ENCODE results near the gene SMG7.

The SMG7 gene

DNA sequence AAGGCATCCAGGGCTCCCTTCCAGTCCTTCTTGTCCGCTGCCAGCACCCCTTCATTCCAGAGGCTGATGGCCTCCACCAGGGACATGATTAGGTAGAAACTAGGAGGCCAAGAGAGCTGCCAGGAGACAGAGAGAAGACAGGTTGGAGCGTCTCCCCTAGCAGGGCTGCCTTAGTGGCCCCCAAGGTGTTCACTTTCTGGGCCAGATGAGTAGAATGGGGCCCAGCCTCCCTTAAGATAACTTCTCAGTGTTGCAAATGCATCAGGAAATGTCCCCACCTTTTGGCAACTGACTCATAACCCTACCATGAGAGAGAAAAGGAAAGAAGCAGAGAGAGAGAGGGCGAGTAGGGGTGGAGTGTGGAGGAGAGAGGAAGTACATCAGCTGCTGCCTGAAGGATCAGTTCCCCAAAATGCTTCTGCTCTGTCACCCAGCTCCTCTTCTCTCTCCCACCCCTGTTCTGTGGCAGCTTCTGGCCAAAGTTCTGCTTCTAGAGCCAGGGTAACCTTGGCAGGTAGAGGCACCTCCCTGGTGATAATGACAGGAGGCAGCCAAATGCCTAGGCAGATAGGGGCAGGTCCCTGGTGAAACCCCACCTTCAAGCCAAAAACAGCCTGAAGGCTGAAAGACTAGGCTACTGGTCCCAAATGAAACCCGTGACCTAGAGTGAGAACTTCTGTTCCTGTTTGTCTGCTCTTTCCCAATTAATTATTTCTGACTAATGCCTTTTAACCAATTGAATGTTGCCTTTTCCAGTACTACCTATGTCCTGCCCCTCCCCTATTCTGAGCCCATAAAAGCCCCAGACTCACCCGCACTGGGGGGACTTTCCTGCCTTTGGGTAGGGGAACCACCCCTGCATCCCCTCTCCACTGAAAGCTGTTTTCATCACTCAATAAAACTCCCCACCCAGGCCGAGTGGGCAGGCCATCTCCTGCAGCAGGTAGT is 118.2 kb downstream of the SMG7 start, which contains the start of gene NCF2:
Gene NCF2, minus strand, starts transcription at position 216 of the 948 bp plus-strand sequence. Its CDS starts 130 bp downstream, at position 86.
- TF ChIP-seq, protein P1, sequence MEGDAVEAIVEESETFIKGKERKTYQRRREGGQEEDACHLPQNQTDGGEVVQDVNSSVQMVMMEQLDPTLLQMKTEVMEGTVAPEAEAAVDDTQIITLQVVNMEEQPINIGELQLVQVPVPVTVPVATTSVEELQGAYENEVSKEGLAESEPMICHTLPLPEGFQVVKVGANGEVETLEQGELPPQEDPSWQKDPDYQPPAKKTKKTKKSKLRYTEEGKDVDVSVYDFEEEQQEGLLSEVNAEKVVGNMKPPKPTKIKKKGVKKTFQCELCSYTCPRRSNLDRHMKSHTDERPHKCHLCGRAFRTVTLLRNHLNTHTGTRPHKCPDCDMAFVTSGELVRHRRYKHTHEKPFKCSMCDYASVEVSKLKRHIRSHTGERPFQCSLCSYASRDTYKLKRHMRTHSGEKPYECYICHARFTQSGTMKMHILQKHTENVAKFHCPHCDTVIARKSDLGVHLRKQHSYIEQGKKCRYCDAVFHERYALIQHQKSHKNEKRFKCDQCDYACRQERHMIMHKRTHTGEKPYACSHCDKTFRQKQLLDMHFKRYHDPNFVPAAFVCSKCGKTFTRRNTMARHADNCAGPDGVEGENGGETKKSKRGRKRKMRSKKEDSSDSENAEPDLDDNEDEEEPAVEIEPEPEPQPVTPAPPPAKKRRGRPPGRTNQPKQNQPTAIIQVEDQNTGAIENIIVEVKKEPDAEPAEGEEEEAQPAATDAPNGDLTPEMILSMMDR (conservative IDR thresholded peaks at IDR 0.05; ENCODE audit: low read depth, low read length): no peak
- DNase-seq (ENCODE audit: low read depth): no peak
- no peak within 1 kb of the TSS for H3K4me3 ChIP-seq (ENCODE audit: low read length)

DNA sequence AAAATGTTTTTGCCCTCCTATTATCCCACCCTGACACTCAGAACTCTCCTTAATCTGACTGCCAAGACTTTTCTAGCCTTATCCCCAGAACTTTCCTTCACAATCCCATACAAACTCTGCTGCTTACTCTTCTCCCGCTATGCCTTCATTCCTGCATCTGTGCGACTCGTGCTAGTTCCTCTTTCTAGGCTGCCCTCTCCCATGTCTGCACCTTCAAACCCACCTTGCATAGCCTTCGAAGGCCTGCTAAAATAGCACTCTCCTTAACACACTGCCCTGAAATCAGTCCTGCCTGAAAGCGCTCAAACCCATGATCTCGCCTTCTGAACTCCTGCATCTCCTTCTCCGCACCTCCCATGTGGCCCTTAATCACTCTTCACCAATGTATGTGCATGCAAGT is 120.4 kb downstream of the SMG7 start:
- TF ChIP-seq, protein P1 (conservative IDR thresholded peaks at IDR 0.05; ENCODE audit: low read depth, low read length): no peak
- no peak overlapping the region for H3K4me3 ChIP-seq (ENCODE audit: low read length)
- no peak for DNase-seq (ENCODE audit: low read depth)

DNA sequence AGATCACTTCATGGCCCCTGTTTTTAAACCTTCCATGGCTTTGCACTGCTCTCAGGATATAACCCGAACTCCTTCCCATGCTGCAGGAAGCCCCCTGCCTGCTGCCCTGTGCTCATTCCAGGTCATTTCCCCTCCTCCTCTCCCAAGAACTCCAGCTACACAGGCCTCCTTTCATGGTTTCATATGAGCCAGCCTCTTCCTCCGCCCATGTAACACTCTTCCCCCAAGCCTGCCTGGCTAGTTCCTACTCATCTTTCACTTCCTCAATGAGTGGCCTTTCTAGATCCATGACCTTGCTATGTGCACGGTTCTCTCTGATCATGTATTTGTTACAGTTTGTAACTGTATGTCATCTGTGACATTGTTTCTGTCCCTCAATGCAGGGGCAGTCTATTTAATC is 121.1 kb downstream of the SMG7 start:
- no peak for DNase-seq (ENCODE audit: low read depth)
- TF ChIP-seq, protein P1 (conservative IDR thresholded peaks at IDR 0.05; ENCODE audit: low read depth, low read length): no peak
- H3K4me3 ChIP-seq (ENCODE audit: low read length): no peak overlapping the region

DNA sequence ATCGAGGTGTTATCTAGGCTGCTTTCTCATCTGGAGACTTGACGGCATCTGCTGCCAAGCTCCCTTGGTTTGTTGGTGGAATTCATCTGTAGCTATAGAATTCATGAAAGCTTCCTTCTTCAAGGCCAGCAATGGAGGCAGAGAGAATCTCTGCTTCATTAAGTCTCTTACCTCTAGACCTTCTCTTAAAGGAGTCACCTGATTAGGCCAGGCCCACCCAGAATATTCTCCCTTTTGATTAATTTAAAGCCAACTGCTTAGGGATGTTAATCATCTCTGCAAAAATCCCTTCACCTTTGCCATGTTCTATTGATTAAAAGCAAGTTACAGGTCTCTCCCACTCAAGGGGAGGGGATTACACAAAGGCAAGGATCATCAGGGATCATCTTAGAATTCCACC is 123.2 kb downstream of the SMG7 start:
- DNase-seq (ENCODE audit: low read depth): no peak
- TF ChIP-seq, protein P1 (conservative IDR thresholded peaks at IDR 0.05; ENCODE audit: low read depth, low read length): no peak
- no peak overlapping the region for H3K4me3 ChIP-seq (ENCODE audit: low read length)

DNA sequence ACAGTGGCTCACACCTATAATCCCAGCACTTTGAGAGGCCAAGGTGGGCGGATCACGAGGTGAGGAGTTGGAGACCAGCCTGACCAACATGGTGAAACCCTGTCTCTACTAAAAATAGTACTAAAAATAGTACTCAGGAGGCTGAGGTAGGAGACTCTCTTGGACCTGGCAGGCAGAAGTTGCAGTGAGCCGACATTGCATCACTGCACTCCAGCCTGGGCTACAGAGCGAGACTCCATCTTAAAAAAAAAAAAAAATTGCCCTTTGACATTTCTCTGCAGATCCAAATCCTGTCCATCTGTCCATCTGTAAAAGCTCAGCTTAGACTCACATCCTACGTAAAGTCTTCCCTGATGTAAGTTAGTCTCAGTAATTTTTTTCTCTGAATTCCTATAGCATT is 124.2 kb downstream of the SMG7 start:
- TF ChIP-seq, protein P1 (conservative IDR thresholded peaks at IDR 0.05; ENCODE audit: low read depth, low read length): no peak

DNA sequence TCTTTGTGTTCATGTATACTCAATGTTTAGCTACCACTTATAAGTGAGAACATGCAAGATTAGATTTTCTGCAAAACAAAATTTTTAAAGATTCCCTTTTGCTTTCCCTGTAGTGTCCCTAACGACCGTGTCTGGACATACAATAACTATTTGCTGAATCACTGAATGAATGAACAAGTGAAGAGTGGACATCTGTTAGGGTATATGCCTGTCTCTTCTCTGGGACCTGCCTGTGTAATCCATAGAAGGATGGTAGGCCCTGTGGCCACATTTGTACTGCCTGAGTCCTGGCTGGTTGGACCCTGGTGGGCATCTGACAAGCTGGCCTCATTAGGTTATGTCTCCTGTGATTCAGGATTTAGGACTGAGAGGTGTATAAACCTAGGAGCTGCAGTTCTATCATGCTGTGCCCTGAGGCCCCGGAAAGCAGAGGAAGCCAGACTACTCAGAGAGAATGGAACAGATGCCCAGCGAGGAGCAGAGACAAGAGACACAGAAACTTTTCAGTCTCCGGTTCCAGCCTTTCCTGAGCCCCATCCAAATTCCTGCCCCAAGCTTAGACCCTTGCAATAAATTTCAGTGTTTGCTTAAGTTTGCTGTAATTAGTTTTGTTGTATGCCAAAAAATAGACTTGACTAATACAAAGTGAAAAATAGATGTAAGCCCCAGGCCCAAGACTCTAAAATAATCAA is 125.5 kb downstream of the SMG7 start:
- H3K4me3 ChIP-seq (ENCODE audit: low read length): no peak overlapping the region
- no peak for DNase-seq (ENCODE audit: low read depth)
- TF ChIP-seq, protein P1 (conservative IDR thresholded peaks at IDR 0.05; ENCODE audit: low read depth, low read length): no peak

More for the DNA sequence above, 124.2 kb downstream of the SMG7 start:
- H3K4me3 ChIP-seq (ENCODE audit: low read length): no peak overlapping the region
- no peak for DNase-seq (ENCODE audit: low read depth)
